ENCODE data around the gene TBC1D32. TPM values are rescaled to one million over a fixed set of nuclear protein-coding genes. Genes with fewer than 3 reads are reported as not detected.
"Not testable (repeated sequence)": the region's sequence is repeated elsewhere in the genome, so short reads cannot be mapped to it uniquely, and the experiment has no call there.

Gene TBC1D32
- total RNA-seq, 1 experiment from 2014 or later: 9.0 TPM

- no peak overlapping the region for H2AFZ ChIP-seq (ENCODE audit: low read length)
- H3K23ac ChIP-seq (ENCODE audit: insufficient read length, low read depth, low read length): no peak overlapping the region
- no CpG with 5 or more reads among the region's 4 CpGs for WGBS (ENCODE audit: extremely low coverage, insufficient read length, low lambda C conversion rate)
- no peak overlapping the region for H4K5ac ChIP-seq (ENCODE audit: insufficient read length, low read depth, low read length)
- H2BK5ac ChIP-seq (ENCODE audit: insufficient read length, low read length): no peak overlapping the region
- H3K4me1 Mint-ChIP-seq: peaks cover 7 to 11% of the 10 kb centered on the region in 2 experiments
- H3T11ph ChIP-seq (ENCODE audit: low read length): no peak overlapping the region
- H3K27me3 ChIP-seq (ENCODE audit: insufficient read depth, low read length): no peaks in the 10 kb centered on the region
- peaks cover 12 to 21% of the 10 kb centered on the region in 2 experiments for H3K9me3 Mint-ChIP-seq
- H2BK12ac ChIP-seq (ENCODE audit: insufficient read length, low read depth, low read length): no peak overlapping the region
- H3K9me3 ChIP-seq (ENCODE audit: control insufficient read depth, low read depth, low read length): no peaks in the 10 kb centered on the region
- no peak overlapping the region for H2AK5ac ChIP-seq (ENCODE audit: insufficient read length, low read length)
- no peak overlapping the region for H3K27ac ChIP-seq (ENCODE audit: insufficient read length, low read depth, low read length)
- H3K4me3 Mint-ChIP-seq: no peak overlapping the region
- no peak overlapping the region for H2BK15ac ChIP-seq (ENCODE audit: low read depth, low read length)
- TF ChIP-seq CTCF (conservative IDR thresholded peaks at IDR 0.05): no peak
- no peaks in the 10 kb centered on the region for H3K79me1 ChIP-seq (ENCODE audit: insufficient read depth, low read depth, low read length, poor library complexity, severe bottlenecking)
- H4K91ac ChIP-seq (ENCODE audit: insufficient read length, low read depth, low read length): no peak overlapping the region
- H3K36me3 Mint-ChIP-seq (ENCODE audit: insufficient read depth in 1 of 3, low read depth in 3 of 3): peaks cover 0 to 2% (median 2%) of the 10 kb centered on the region in 3 experiments; a peak in 3 of 7 replicates
- no peak overlapping the region for H4K8ac ChIP-seq (replicated peaks; ENCODE audit: insufficient read length, low read depth, low read length)
- no peak overlapping the region for H3K9ac ChIP-seq (ENCODE audit: extremely low read depth, insufficient read length, low read length)
- no peak overlapping the region for H3K4ac ChIP-seq (ENCODE audit: low read depth, low read length)
- H3K4me2 ChIP-seq (ENCODE audit: insufficient read depth, insufficient read length, low read length): no peak overlapping the region
- H3K27me3 Mint-ChIP-seq (ENCODE audit: low read depth): no peaks in the 10 kb centered on the region
- H3K79me2 ChIP-seq (ENCODE audit: insufficient read depth, low read length): no peaks in the 10 kb centered on the region
- DNase-seq: no peak
- no peak overlapping the region for H3K14ac ChIP-seq (ENCODE audit: insufficient read depth, low read length)
- H3K4me1 ChIP-seq (ENCODE audit: insufficient read depth, low read length): no peaks in the 10 kb centered on the region; the same call in 1 of the 2 replicates
- H2BK120ac ChIP-seq (ENCODE audit: low read depth, low read length, poor library complexity, severe bottlenecking): no peak overlapping the region
- no peaks in the 10 kb centered on the region for H3K23me2 ChIP-seq (ENCODE audit: insufficient read length, low read depth, low read length, poor library complexity, severe bottlenecking)
- no peak overlapping the region for H2BK20ac ChIP-seq (ENCODE audit: low read depth, low read length, poor library complexity, severe bottlenecking)
- no peak overlapping the region for H3K56ac ChIP-seq (ENCODE audit: insufficient read length, low read depth, low read length)
- no peak overlapping the region for H3K27ac Mint-ChIP-seq
- H4K20me1 ChIP-seq (ENCODE audit: control insufficient read depth, insufficient read depth, insufficient read length): no peaks in the 10 kb centered on the region
- H3K18ac ChIP-seq (ENCODE audit: insufficient read length, low read depth, low read length): no peak overlapping the region
Observed at GRCh38 chr6:121376411-121376810, 42.1 kb upstream of the TBC1D32 start.

GRCh38 chr6:121374219-121374618, 39.9 kb upstream of the TBC1D32 start:
- not testable (repeated sequence) for DNase-seq; H3K4me2 ChIP-seq (ENCODE audit: insufficient read depth, insufficient read length, low read length); H2BK15ac ChIP-seq (ENCODE audit: low read depth, low read length); H3K79me1 ChIP-seq (ENCODE audit: insufficient read depth, low read depth, low read length, poor library complexity, severe bottlenecking); H3K79me2 ChIP-seq (ENCODE audit: insufficient read depth, low read length); H3K18ac ChIP-seq (ENCODE audit: insufficient read length, low read depth, low read length); H3K4ac ChIP-seq (ENCODE audit: low read depth, low read length); H3K14ac ChIP-seq (ENCODE audit: insufficient read depth, low read length); H2AK5ac ChIP-seq (ENCODE audit: insufficient read length, low read length); H3K23me2 ChIP-seq (ENCODE audit: insufficient read length, low read depth, low read length, poor library complexity, severe bottlenecking); H2BK20ac ChIP-seq (ENCODE audit: low read depth, low read length, poor library complexity, severe bottlenecking); H2AFZ ChIP-seq (ENCODE audit: low read length); H4K8ac ChIP-seq (replicated peaks; ENCODE audit: insufficient read length, low read depth, low read length); H3K27ac Mint-ChIP-seq; H3K23ac ChIP-seq (ENCODE audit: insufficient read length, low read depth, low read length); H3K27me3 ChIP-seq (ENCODE audit: insufficient read depth, low read length); H3T11ph ChIP-seq (ENCODE audit: low read length); H3K27me3 Mint-ChIP-seq (ENCODE audit: low read depth); H2BK5ac ChIP-seq (ENCODE audit: insufficient read length, low read length); H4K91ac ChIP-seq (ENCODE audit: insufficient read length, low read depth, low read length); H3K9me3 ChIP-seq (ENCODE audit: control insufficient read depth, low read depth, low read length); H3K4me3 Mint-ChIP-seq; H3K36me3 Mint-ChIP-seq (ENCODE audit: insufficient read depth in 1 of 3, low read depth in 3 of 3); H2BK12ac ChIP-seq (ENCODE audit: insufficient read length, low read depth, low read length); H3K56ac ChIP-seq (ENCODE audit: insufficient read length, low read depth, low read length); H3K9ac ChIP-seq (ENCODE audit: extremely low read depth, insufficient read length, low read length); H3K4me1 ChIP-seq (ENCODE audit: insufficient read depth, low read length); H2BK120ac ChIP-seq (ENCODE audit: low read depth, low read length, poor library complexity, severe bottlenecking); H4K20me1 ChIP-seq (ENCODE audit: control insufficient read depth, insufficient read depth, insufficient read length); H3K27ac ChIP-seq (ENCODE audit: insufficient read length, low read depth, low read length); H4K5ac ChIP-seq (ENCODE audit: insufficient read length, low read depth, low read length)
- Mint-ChIP-seq H3K9me3 (peaks cover 12 to 21% of the 10 kb centered on the region in 2 experiments), H3K4me1 (peaks cover 7 to 11% of the 10 kb centered on the region in 2 experiments)
- WGBS (ENCODE audit: extremely low coverage, insufficient read length, low lambda C conversion rate): no CpG with 5 or more reads among the region's 1 CpG
